GM12891 (cell line): Measurements from ENCODE around the gene SHCBP1L.
"Not testable (repeated sequence)": the region's sequence is repeated elsewhere in the genome, so short reads cannot be mapped to it uniquely, and the experiment has no call there.

Experiments used
- DNase-seq: peaks from one replicate; pipeline ENCODE4 v3.0.0; 2011; ENCODE audit warnings: low spot score; ENCODE audit not compliant: insufficient read length
- FAIRE-seq: peaks from 2 replicates; lab custom pipeline; 2011; peaks lifted over from hg19 to GRCh38; lab: Jason Lieb, UNC
- PAX5 ChIP-seq: IDR thresholded peaks from 2 replicates; pipeline ENCODE4 v1.6.1; 2011; ENCODE audit warnings: low read length, moderate library complexity, mild to moderate bottlenecking; ENCODE audit not compliant: insufficient read depth, severe bottlenecking
- POLR2A ChIP-seq: IDR thresholded peaks from 2 replicates; pipeline ENCODE4 v1.6.1; 2011; ENCODE audit warnings: low read depth, low read length, control low read depth
- POLR2AphosphoS5 ChIP-seq: IDR thresholded peaks from 2 replicates; pipeline ENCODE4 v1.6.1; 2011; ENCODE audit warnings: low read depth, low read length, control low read depth
- POU2F2 ChIP-seq: IDR thresholded peaks from 2 replicates; pipeline ENCODE4 v1.6.1; 2011; ENCODE audit warnings: low read depth, mild to moderate bottlenecking, control low read depth, low read length, moderate library complexity
- SPI1 ChIP-seq: IDR thresholded peaks from 2 replicates; pipeline ENCODE4 v1.6.1; 2011; ENCODE audit warnings: low read depth, low read length, control low read depth
- TAF1 ChIP-seq: IDR thresholded peaks from 2 replicates; pipeline ENCODE4 v1.6.1; 2011; ENCODE audit warnings: low read depth, low read length, control low read depth

Gene SHCBP1L

GRCh38 chr1:182968151-182968741 is 15.3 kb upstream of the SHCBP1L start:
- TF ChIP-seq POLR2A (no peak), SPI1 (no peak), TAF1 (no peak), PAX5 (no peak)
- no peak for FAIRE-seq
- no peak for DNase-seq

DNA sequence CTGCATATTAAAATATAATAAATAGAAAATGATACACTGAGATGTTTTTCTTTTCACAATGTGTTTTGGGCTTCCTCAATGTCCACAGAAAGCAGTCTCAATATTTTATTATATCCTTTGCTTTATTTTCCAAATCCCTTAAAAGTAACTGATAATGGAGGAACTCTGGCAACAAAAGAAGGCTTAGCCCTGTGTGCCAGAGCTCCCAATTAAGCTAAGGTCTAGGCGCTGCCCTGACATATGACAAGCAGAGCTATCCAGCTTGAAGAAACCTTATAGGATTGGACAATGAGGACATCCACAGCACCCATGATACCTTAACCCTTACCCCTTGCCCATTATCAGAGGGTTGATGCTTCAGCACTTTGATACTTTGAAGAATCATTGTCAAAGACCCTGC is 12.9 kb upstream of the SHCBP1L start:
- no peak for FAIRE-seq
- no peak for DNase-seq
- no peak for TF ChIP-seq TAF1
- TF ChIP-seq PAX5: no peak
- no peak for TF ChIP-seq SPI1
- TF ChIP-seq POLR2AphosphoS5: no peak
- TF ChIP-seq POLR2A: no peak
- no peak for TF ChIP-seq POU2F2

DNA sequence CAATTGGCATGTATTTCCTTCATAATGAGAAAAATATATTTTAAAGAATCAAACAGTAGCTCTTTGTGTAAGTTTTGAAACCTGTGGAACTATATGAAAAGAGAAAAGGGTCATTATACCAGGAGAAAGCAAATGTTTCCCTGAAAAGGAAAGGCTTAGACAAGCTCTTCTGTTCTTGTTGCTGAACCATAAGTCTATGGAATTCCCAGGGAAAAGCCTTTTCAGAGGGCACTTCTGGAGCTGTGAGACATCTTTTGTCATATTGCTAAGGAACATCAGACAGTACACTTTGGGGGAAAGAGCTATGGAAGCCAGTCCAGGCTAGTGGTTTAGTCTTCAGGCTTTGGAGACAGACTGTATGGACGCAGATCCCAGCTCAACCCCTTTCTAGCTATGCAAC is 12.1 kb upstream of the SHCBP1L start:
- TF ChIP-seq POLR2A (no peak), TAF1 (no peak), PAX5 (no peak)
- FAIRE-seq: no peak
- DNase-seq: no peak

- TF ChIP-seq PAX5 (peak; percentile 67), POLR2A (peak; percentile 45; the same call in 1 of the 2 replicates), POU2F2 (peak; percentile 43; the same call in 1 of the 2 replicates), TAF1 (peak; percentile 45; the same call in 1 of the 2 replicates), POLR2AphosphoS5 (0 out of 2 replicates have a peak, but pooled peaks have one; percentile 42), SPI1 (no peak)
- peak; percentile 70 for DNase-seq
- peak; percentile 86 for FAIRE-seq
Measured at GRCh38 chr1:182962554-182963115, 9.7 kb upstream of the SHCBP1L start.

DNA sequence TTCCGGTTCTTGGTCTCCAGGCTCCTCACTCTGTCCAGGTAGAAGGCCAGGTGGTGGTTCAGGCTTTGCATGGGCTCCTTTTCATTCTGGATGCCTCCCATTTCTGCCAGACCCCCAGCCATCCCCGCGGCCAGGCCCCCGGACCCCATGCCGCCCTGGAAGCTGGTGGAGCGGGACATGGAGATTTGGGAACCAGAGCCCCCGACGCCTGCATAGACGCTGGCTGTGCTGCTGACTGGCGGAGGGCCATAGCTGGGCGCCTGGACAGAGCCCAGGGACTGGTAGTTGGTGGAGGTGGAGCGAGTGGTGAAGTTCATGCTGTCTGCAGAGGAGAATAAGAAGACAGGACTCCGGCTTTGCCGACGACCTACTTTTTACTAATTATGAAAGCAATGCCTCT is 7.1 kb upstream of the SHCBP1L start:
- FAIRE-seq: no peak
- TF ChIP-seq PAX5 (no peak), TAF1 (no peak), SPI1 (no peak), POLR2AphosphoS5 (no peak), POU2F2 (no peak), POLR2A (no peak)
- DNase-seq: no peak

- FAIRE-seq: no peak
- no peak for TF ChIP-seq POLR2AphosphoS5
- no peak for TF ChIP-seq TAF1
- TF ChIP-seq SPI1: no peak
- no peak for TF ChIP-seq POU2F2
- no peak for TF ChIP-seq POLR2A
- no peak for TF ChIP-seq PAX5
- DNase-seq: no peak
Measured at GRCh38 chr1:182957902-182958395, 5.0 kb upstream of the SHCBP1L start.

- no peak for FAIRE-seq
- no peak for TF ChIP-seq TAF1
- TF ChIP-seq POU2F2: no peak
- TF ChIP-seq PAX5: no peak
- no peak for TF ChIP-seq POLR2AphosphoS5
- TF ChIP-seq POLR2A: no peak
- TF ChIP-seq SPI1: no peak
Measured at GRCh38 chr1:182956708-182957365, 3.9 kb upstream of the SHCBP1L start.

GRCh38 chr1:182955596-182956588 is 2.9 kb upstream of the SHCBP1L start:
- no peak for FAIRE-seq
- no peak for TF ChIP-seq TAF1
- no peak for TF ChIP-seq SPI1
- TF ChIP-seq PAX5: no peak
- no peak for TF ChIP-seq POU2F2
- TF ChIP-seq POLR2AphosphoS5: no peak
- TF ChIP-seq POLR2A: no peak
- DNase-seq: no peak

More at GRCh38 chr1:182956708-182957365, 3.9 kb upstream of the SHCBP1L start:
- no peak for DNase-seq

DNA sequence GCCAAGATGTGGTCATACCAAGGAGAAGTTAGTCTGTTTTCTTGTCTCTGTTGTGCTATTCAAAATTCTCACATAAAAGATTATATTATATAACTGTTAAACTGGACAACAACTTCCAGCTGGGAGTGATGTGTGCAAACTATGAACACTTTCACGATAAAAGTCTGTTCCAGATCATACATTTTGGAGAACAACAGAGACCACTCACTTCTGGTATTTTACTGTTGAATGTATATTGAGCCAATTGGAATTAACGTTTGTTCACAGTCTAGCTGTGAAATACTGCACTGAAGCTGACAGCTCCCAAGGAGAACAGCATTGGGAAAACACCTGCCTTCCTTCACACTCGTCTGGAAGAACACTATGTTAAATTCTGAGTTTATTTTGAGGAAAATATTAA is 860 bp upstream of the SHCBP1L start:
- no peak for DNase-seq
- TF ChIP-seq POLR2AphosphoS5: no peak
- no peak for TF ChIP-seq POU2F2
- TF ChIP-seq PAX5: no peak
- TF ChIP-seq TAF1: no peak
- TF ChIP-seq SPI1: no peak
- TF ChIP-seq POLR2A: no peak
- FAIRE-seq: no peak

GRCh38 chr1:182943336-182943735 is 9.6 kb downstream of the SHCBP1L start:
- DNase-seq, FAIRE-seq: not testable (repeated sequence)

DNA sequence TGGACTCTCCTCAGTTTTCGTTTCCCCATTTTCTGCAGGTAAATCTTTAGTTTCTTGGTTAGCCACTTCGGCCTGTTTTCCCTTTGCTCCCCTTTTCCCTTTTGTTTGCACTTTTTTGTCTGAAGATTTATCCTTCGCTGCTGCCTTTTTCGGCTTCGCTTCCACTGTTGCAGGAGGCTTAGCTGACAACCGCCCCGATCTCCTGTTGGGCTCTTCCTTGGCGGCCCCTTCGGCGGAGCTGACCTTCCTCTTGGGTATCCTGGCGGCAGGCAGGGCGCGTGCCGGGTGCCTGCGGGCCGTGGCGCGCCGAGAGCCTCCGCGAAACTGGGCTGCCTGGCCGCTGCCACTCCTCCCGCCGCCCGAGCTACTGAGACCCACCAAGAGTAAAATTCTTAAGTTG is 10.8 kb downstream of the SHCBP1L start:
- not testable (repeated sequence) for DNase-seq, FAIRE-seq
